H1 (cell line): ENCODE data around the gene DVL2. TPM values are rescaled to one million over a fixed set of nuclear protein-coding genes. Genes with fewer than 3 reads are reported as not detected.
A peak's percentile ranks its signal among the peaks of the same experiment; 100 is the strongest.

Source experiments
- CTCF ChIA-PET: fragments of 300-600 bp; sonication (Branson Sonifier 250); formaldehyde crosslinking; loops from one replicate; lab custom pipeline; 2021; ENCODE audit not compliant: partially characterized antibody; lab: Charles Lee
- POLR2A ChIA-PET: fragments of 300-600 bp; sonication (Branson Sonifier 250); formaldehyde crosslinking; loops from one replicate; lab custom pipeline; 2021; ENCODE audit warnings: inconsistent platforms; ENCODE audit not compliant: partially characterized antibody; lab: Charles Lee
- DNase-seq, 2 experiments: peaks; one replicate each; pipeline versions ENCODE4 v3.0.0 to v3.0.0-alpha.2; 2010 to 2022; ENCODE audit warnings: low spot score in 2 of 2, low read depth in 1 of 2, mixed read lengths in 1 of 2
- FAIRE-seq: peaks from 2 replicates; lab custom pipeline; 2011; peaks lifted over from hg19 to GRCh38; lab: Jason Lieb, UNC
- H2AFZ ChIP-seq: 2 replicates; pipeline ENCODE4 v1.8.1; 2012; ENCODE audit warnings: low read length, inconsistent platforms
- H2AK5ac ChIP-seq: 2 replicates; pipeline ENCODE4 v1.6.1; 2013; ENCODE audit warnings: low read depth, low read length
- H2BK120ac ChIP-seq: replicated peaks from 2 replicates; pipeline ENCODE3; 2013; ENCODE audit warnings: low read depth, low read length, inconsistent platforms
- H2BK12ac ChIP-seq: 2 replicates; pipeline ENCODE4 v1.6.1; 2013; ENCODE audit warnings: low read depth, low read length
- H2BK15ac ChIP-seq: 2 replicates; pipeline ENCODE4 v1.6.1; 2013; ENCODE audit warnings: low read length
- H2BK20ac ChIP-seq: 2 replicates; pipeline ENCODE4 v1.6.1; 2013; ENCODE audit warnings: low read length
- H2BK5ac ChIP-seq: 2 replicates; pipeline ENCODE4 v1.6.1; 2013; ENCODE audit warnings: low read depth, low read length
- H3K14ac ChIP-seq: 2 replicates; pipeline ENCODE4 v1.6.1; 2013; ENCODE audit warnings: inconsistent platforms; ENCODE audit not compliant: insufficient read length
- H3K18ac ChIP-seq: 2 replicates; pipeline ENCODE4 v1.6.1; 2013; ENCODE audit warnings: low read length; ENCODE audit errors: extremely low read depth
- H3K23ac ChIP-seq: 2 replicates; pipeline ENCODE4 v1.6.1; 2013; ENCODE audit warnings: inconsistent platforms; ENCODE audit not compliant: insufficient read length
- H3K23me2 ChIP-seq: 2 replicates; pipeline ENCODE4 v1.6.1; 2013; ENCODE audit warnings: low read depth, low read length
- H3K27ac ChIP-seq: 2 replicates; pipeline ENCODE4 v1.6.1; 2011; ENCODE audit warnings: low read depth, low read length, inconsistent platforms
- H3K27me3 ChIP-seq, 4 experiments: replicated peaks in 1 of 4; 1 replicate in 1 of 4; 2 replicates in 3 of 4; pipeline versions ENCODE4 v1.6.1 to v1.8.1; 2011 to 2013; ENCODE audit warnings: low read length in 3 of 4, mild to moderate bottlenecking in 3 of 4, inconsistent platforms in 2 of 4, mixed read lengths in 2 of 4, moderate library complexity in 1 of 4; ENCODE audit not compliant: control insufficient read depth in 3 of 4, insufficient read depth in 3 of 4; ENCODE audit errors: extremely low read depth in 1 of 4
- H3K36me3 ChIP-seq, 4 experiments: 2 replicates each; pipeline versions ENCODE4 v1.6.1 to v1.8.1; 2011 to 2013; ENCODE audit warnings: mild to moderate bottlenecking in 4 of 4, low read length in 3 of 4, moderate library complexity in 2 of 4, control low read depth in 1 of 4, inconsistent platforms in 1 of 4; ENCODE audit not compliant: insufficient read depth in 4 of 4, control insufficient read depth in 2 of 4
- H3K4ac ChIP-seq: replicated peaks from 2 replicates; pipeline ENCODE3; 2013; ENCODE audit warnings: low read length, low read depth, mixed read lengths, inconsistent platforms; ENCODE audit not compliant: insufficient read length
- H3K4me1 ChIP-seq, 4 experiments: replicated peaks in 1 of 4; 1 replicate in 1 of 4; 2 replicates in 3 of 4; pipeline versions ENCODE4 v1.6.1 to v1.8.1; 2011 to 2013; ENCODE audit warnings: low read length in 3 of 4, inconsistent platforms in 2 of 4, mixed read lengths in 1 of 4; ENCODE audit not compliant: insufficient read depth in 4 of 4, control insufficient read depth in 3 of 4
- H3K4me2 ChIP-seq, 2 experiments: 2 replicates each; pipeline versions ENCODE4 v1.6.1 to v1.8.1; 2011 to 2013; ENCODE audit warnings: low read depth in 2 of 2, low read length in 2 of 2, control low read depth in 1 of 2, inconsistent platforms in 1 of 2, mild to moderate bottlenecking in 1 of 2; ENCODE audit not compliant: insufficient read depth in 1 of 2
- H3K4me3 ChIP-seq, 4 experiments: fragments of 200-600, 300-600 bp in 1 of 4; sonication (generic), shearing (Covaris generic), sonication (Bioruptor Twin) in 1 of 4; 2 replicates each; pipeline versions ENCODE4 v1.5.1 to v1.8.1; 2011 to 2016; ENCODE audit warnings: low read length in 4 of 4, low read depth in 3 of 4, control low read depth in 2 of 4, inconsistent platforms in 2 of 4, mild to moderate bottlenecking in 2 of 4, mixed read lengths in 1 of 4, moderate library complexity in 1 of 4; ENCODE audit not compliant: insufficient read depth in 2 of 4; ENCODE audit errors: extremely low read depth in 1 of 4
- H3K56ac ChIP-seq: replicated peaks from 2 replicates; pipeline ENCODE3; 2013; ENCODE audit warnings: low read depth, mild to moderate bottlenecking, mixed read lengths, low read length, inconsistent platforms; ENCODE audit not compliant: insufficient read length
- H3K79me1 ChIP-seq: 2 replicates; pipeline ENCODE4 v1.6.1; 2013; ENCODE audit warnings: low read depth, low read length, control low read depth
- H3K79me2 ChIP-seq, 2 experiments: 2 replicates each; pipeline versions ENCODE4 v1.6.1 to v1.8.1; 2012 to 2013; ENCODE audit warnings: low read length in 2 of 2, mild to moderate bottlenecking in 2 of 2, inconsistent platforms in 1 of 2; ENCODE audit not compliant: insufficient read depth in 2 of 2, control insufficient read depth in 1 of 2
- H3K9ac ChIP-seq, 4 experiments: replicated peaks in 1 of 4; 1 replicate in 1 of 4; 2 replicates in 3 of 4; pipeline versions ENCODE4 v1.6.1 to v1.8.1; 2011 to 2013; ENCODE audit warnings: low read depth in 3 of 4, low read length in 3 of 4, control low read depth in 2 of 4, mild to moderate bottlenecking in 2 of 4, moderate library complexity in 2 of 4, inconsistent platforms in 1 of 4; ENCODE audit errors: extremely low read depth in 1 of 4
- H3K9me3 ChIP-seq, 2 experiments: 2 replicates each; pipeline versions ENCODE4 v1.6.1 to v1.8.1; 2012 to 2013; ENCODE audit warnings: mild to moderate bottlenecking in 2 of 2, moderate library complexity in 2 of 2, control low read depth in 1 of 2, inconsistent platforms in 1 of 2, low read depth in 1 of 2, low read length in 1 of 2, mixed read lengths in 1 of 2; ENCODE audit not compliant: insufficient read depth in 2 of 2
- H4K20me1 ChIP-seq, 2 experiments: replicated peaks in 1 of 2; 2 replicates each; pipeline versions ENCODE3 to v1.8.1; 2011 to 2013; ENCODE audit warnings: inconsistent platforms in 2 of 2, low read length in 2 of 2, mild to moderate bottlenecking in 1 of 2; ENCODE audit not compliant: insufficient read depth in 2 of 2, control insufficient read depth in 1 of 2
- H4K5ac ChIP-seq: 2 replicates; pipeline ENCODE4 v1.6.1; 2013; ENCODE audit warnings: low read length, low read depth, mixed read lengths, inconsistent platforms; ENCODE audit not compliant: insufficient read length
- H4K8ac ChIP-seq: 2 replicates; pipeline ENCODE4 v1.8.0; 2013; ENCODE audit warnings: mild to moderate bottlenecking, moderate library complexity, low read length, inconsistent platforms; ENCODE audit not compliant: insufficient read depth; ENCODE audit errors: extremely low read depth
- H4K91ac ChIP-seq: replicated peaks from 2 replicates; pipeline ENCODE3; 2013; ENCODE audit warnings: low read length, mixed read lengths, inconsistent platforms; ENCODE audit not compliant: insufficient read length
- BRCA1 ChIP-seq: IDR thresholded peaks from 2 replicates; pipeline ENCODE4 v1.6.1; 2012; ENCODE audit warnings: low read depth, low read length, improper control_type of control experiment
- GABPA ChIP-seq: IDR thresholded peaks from 2 replicates; pipeline ENCODE4 v1.6.1; 2011; ENCODE audit warnings: mild to moderate bottlenecking, low read length, moderate library complexity, borderline replicate concordance; ENCODE audit not compliant: insufficient read depth
- JUN ChIP-seq: IDR thresholded peaks from 2 replicates; pipeline ENCODE4 v1.6.1; 2011; ENCODE audit warnings: low read depth, mild to moderate bottlenecking, improper control_type of control experiment, low read length
- KDM1A ChIP-seq: fragments of 200-600, 300-600 bp; sonication (generic); IDR thresholded peaks from 2 replicates; pipeline ENCODE4 v1.7.1; 2016; ENCODE audit warnings: mild to moderate bottlenecking, low read length, borderline replicate concordance
- NRF1 ChIP-seq: IDR thresholded peaks from 2 replicates; pipeline ENCODE4 v1.6.1; 2011; ENCODE audit warnings: mild to moderate bottlenecking, low read depth, low read length, improper control_type of control experiment
- POLR2A ChIP-seq, 2 experiments: IDR thresholded peaks; 1 replicate in 1 of 2; 2 replicates in 1 of 2; pipeline ENCODE4 v1.6.1; 2011; ENCODE audit warnings: low read depth in 2 of 2, low read length in 2 of 2, mild to moderate bottlenecking in 2 of 2; ENCODE audit errors: control extremely low read depth in 1 of 2
- RFX5 ChIP-seq: IDR thresholded peaks from 2 replicates; pipeline ENCODE4 v1.6.1; 2011; ENCODE audit warnings: low read depth, low read length, improper control_type of control experiment, borderline replicate concordance
- SP1 ChIP-seq: IDR thresholded peaks from 2 replicates; pipeline ENCODE4 v1.6.1; 2011; ENCODE audit warnings: low read depth, low read length
- TAF1 ChIP-seq: IDR thresholded peaks from 2 replicates; pipeline ENCODE4 v1.6.1; 2011; ENCODE audit warnings: mild to moderate bottlenecking, low read depth, low read length
- WGBS, 2 experiments: shearing (Covaris generic) in 1 of 2; methylation state at CpG; one replicate each; pipeline versions ENCODE4 v1.1.6 to v1.1.7; 2013 to 2015; ENCODE audit warnings: low lambda C conversion rate in 2 of 2, mixed read lengths in 2 of 2, inconsistent platforms in 1 of 2, low coverage in 1 of 2, missing lambda C conversion rate in 1 of 2; ENCODE audit not compliant: insufficient replicate concordance in 2 of 2, insufficient coverage in 1 of 2, insufficient read length in 1 of 2; ENCODE audit errors: extremely low coverage in 1 of 2, missing lambda C conversion rate in 1 of 2; 5-methylcytosine and 5-hydroxymethylcytosine counted together
- polyA plus RNA-seq, 7 experiments: library from polyadenylated mRNA; depleted of rRNA in 3 of 7; stranded (reverse) in 5 of 7; unstranded in 2 of 7; fragments of >200 nt in 5 of 7; fragments of 200-250 nt in 2 of 7; gene quantifications; 1 replicate in 5 of 7; 2 replicates in 1 of 7; 4 replicates in 1 of 7; pipeline versions ENCODE4 v1.2.1 to v1.2.3, GENCODE V29; 2011 to 2013; ENCODE audit warnings: missing spikeins in 2 of 7, mixed read lengths in 2 of 7
- total RNA-seq: library from RNA; stranded (reverse); fragmentation: NEBNext Ultra II Directional; extraction: Animal tissue kit (Norgen Biotek cat#: 25700); gene quantifications from 2 replicates; pipeline ENCODE4 v1.2.1, GENCODE V29; 2021
- TF ChIP-seq, protein P1 (sequence below): IDR thresholded peaks from 2 replicates; pipeline ENCODE4 v1.6.1; 2011; ENCODE audit warnings: low read depth, mild to moderate bottlenecking, low read length; ENCODE audit not compliant: insufficient read depth

The DVL2 gene
- total and polyA plus RNA-seq, 2 of the 8 experiments (the other 6 are each of a cell fraction or from before 2014, with no cell fraction given) = 19.0 to 59.6 TPM

DNA sequence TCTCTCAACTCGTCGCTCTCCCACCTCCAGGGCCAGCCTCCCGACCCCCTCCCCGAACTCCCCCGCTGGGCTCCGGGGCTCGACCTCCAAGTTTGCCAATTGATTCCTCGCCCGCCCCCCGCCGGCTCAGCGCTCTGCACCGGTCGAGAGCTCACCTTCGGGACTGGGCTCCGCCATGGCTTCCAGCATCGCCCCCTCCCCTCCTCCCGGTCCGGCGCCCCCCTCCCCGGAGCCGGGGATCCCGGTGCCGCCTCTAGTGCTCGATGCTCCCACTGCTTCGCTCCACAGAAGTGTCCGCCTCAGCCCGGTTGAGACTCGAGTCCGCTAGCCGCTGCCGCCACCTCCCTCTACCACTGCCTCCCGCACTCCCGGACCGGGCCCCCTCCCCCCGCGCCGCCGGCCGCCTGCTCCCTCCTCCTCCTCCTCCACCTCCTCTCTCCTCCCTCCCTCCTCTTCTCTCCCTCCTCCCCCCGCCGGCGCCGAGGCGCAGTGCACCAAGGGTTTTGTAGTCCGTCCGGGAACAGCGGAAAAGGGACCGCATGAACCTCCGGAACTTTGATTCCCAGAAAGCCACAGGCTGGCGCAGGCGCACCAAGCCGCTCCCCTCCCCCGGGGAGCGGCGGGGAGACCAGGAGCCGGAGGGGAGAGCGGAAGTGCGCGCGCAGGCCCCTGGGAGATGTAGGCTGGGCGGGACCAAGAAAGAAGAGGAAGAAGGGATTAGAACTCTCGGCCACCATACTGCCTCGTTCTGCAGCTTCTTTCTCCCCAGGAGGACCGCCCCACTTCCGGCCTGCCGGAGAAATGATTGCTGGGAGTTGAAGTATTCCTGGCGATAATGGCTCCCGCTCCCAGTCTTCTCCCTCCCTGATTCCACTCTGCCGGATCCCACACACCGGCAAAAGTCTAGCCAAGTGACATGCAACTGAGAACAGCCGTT is 5.0 kb upstream of the DVL2 start, which contains the start of gene PHF23:
PHF23 (minus strand) TSS at position 367 of the 937 bp plus-strand sequence; CDS start at position 189, 178 bp downstream.
- Histone ChIP-seq H2BK120ac (no peak within 1 kb of the TSS), H3K4me3 (peak within 1 kb of the TSS; percentile 91 to 97 (median 94)), H3K79me2 (peaks cover 0 to 48% of the 10 kb centered on the region in 2 experiments; a peak in 2 of 4 replicates), H2AK5ac (no peak within 1 kb of the TSS), H4K20me1 (peaks cover 10 to 19% of the 10 kb centered on the region in 2 experiments), H3K36me3 (peaks cover 15 to 42% (median 26%) of the 10 kb centered on the region in 4 experiments; a peak in 7 of 8 replicates), H3K4ac (peak within 1 kb of the TSS; percentile 91), H2BK5ac (peak within 1 kb of the TSS; percentile 87), H3K27me3 (no peaks in the 10 kb centered on the region), H4K5ac (peak within 1 kb of the TSS; percentile 74), H2BK20ac (no peak within 1 kb of the TSS), H4K8ac (peak within 1 kb of the TSS; percentile 90), H3K4me2 (peak within 1 kb of the TSS; percentile 92 to 93), H4K91ac (peak within 1 kb of the TSS; percentile 77), H3K23ac (no peak within 1 kb of the TSS), H3K79me1 (peaks cover 8% of the 10 kb centered on the region; the same call in 1 of the 2 replicates), H2BK12ac (0 out of 2 replicates have a peak within 1 kb of the TSS, but pooled peaks have one; percentile 9), H3K4me1 (peaks cover 5 to 24% (median 12%) of the 10 kb centered on the region in 4 experiments), H3K14ac (no peak within 1 kb of the TSS), H3K27ac (peak within 1 kb of the TSS; percentile 63), H3K18ac (peak within 1 kb of the TSS; percentile 66; the same call in 1 of the 2 replicates), H3K9ac (peak within 1 kb of the TSS; percentile 81 to 93 (median 86)), H3K56ac (peak within 1 kb of the TSS; percentile 93), H2AFZ (no peak within 1 kb of the TSS), H2BK15ac (no peak within 1 kb of the TSS), H3K9me3 (no peaks in the 10 kb centered on the region), H3K23me2 (peaks cover 18% of the 10 kb centered on the region)
- FAIRE-seq = peak; percentile 78
- DNase-seq = peak; percentile 94 to 99
- CTCF ChIA-PET = interaction anchor here (0.8 to 6.4 kb wide), 4 partner anchors 18 to 209 kb away, joined by 3 to 46 read pairs (median 10); partner anchors contain the start of genes ACADVL and DLG4
- 5% methylated on average over 14 of the region's 72 CpGs; no CpG with 5 or more reads in 1 of the 2 experiments for WGBS, 2 experiments
- POLR2A ChIA-PET = interaction anchor here (0.7 to 19.7 kb wide), 23 partner anchors 9 to 350 kb away, joined by 3 to 386 read pairs (median 4); partner anchors contain the start of genes ACADVL, ACAP1, CLDN7 and CTDNEP1
- TF ChIP-seq BRCA1 (no peak), POLR2A (IDR thresholded peaks at IDR 0.05; ENCODE audit: control extremely low read depth in 1 of 2, low read depth in 2 of 2, low read length in 2 of 2) (peak; percentile 27 to 36; a peak in 1 of 3 replicates), JUN (no peak), KDM1A (peak; percentile 35; the same call in 1 of the 2 replicates), NRF1 (peak; percentile 97), RFX5 (no peak), TAF1 (peak; percentile 35; the same call in 1 of the 2 replicates), GABPA (peak; percentile 93), SP1 (peak; percentile 70)
- TF ChIP-seq, protein P1, sequence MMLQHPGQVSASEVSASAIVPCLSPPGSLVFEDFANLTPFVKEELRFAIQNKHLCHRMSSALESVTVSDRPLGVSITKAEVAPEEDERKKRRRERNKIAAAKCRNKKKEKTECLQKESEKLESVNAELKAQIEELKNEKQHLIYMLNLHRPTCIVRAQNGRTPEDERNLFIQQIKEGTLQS = 0 out of 2 replicates have a peak, but pooled peaks have one; percentile 24
